HG03108 (cell line): ENCODE data around the gene SIGLEC14.
"Not testable (repeated sequence)": the region's sequence is repeated elsewhere in the genome, so short reads cannot be mapped to it uniquely, and the experiment has no call there.

Experiments
- ATAC-seq: cut with Tn5 transposase; IDR thresholded peaks from one replicate; pipeline ENCODE4 v1.9.1; 2021; ENCODE audit warnings: moderate library complexity; ENCODE audit not compliant: unreplicated experiment

SIGLEC14 gene

DNA sequence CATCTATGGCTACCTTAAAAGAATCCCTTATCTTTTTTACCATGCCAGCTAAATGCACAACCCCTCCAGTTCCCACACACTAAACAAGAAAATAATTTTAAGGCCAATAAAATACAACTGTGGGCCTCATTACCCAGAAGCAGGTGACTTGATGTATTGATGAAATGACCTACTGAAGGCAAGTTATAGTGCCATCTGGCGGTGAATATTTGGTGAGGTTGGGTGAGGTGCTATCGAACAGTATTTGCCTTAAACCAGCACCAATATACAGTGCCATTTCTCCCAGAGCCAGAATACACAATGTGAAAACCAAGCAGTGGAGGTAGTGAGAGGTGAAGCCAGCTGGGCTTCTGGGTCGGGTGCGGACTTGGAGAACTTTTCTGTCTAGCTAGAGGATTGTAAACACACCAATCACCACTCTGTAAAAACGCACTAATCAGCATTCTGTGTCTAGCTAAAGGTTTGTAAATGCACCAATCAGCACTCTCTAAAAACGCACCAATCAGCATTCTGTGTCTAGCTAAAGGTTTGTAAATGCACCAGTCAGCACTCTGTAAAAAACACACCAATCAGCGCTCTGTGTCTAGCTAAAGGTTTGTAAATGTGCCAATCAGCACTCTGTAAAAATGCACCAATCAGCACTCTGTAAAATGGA is 29.4 kb upstream of the SIGLEC14 start:
- not testable (repeated sequence) for ATAC-seq

DNA sequence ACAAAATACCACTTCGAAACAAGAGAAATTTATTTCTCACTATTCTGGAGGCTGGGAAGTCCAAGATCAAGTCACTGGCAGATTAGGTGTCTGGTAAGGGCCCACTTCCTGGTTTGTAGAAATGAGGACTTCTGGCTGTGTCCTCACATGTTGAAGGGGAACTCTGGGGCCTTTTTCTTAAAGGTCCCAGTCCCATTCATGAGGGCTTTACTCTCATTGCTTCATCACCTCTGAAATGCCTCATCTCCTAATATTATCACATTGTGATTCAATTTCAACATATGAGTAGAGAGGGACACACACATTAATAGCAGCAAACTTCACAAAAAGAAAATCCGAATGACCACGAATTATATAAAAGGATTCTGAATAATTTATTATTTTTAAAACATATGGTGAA is 21.6 kb upstream of the SIGLEC14 start:
- ATAC-seq: no peak

DNA sequence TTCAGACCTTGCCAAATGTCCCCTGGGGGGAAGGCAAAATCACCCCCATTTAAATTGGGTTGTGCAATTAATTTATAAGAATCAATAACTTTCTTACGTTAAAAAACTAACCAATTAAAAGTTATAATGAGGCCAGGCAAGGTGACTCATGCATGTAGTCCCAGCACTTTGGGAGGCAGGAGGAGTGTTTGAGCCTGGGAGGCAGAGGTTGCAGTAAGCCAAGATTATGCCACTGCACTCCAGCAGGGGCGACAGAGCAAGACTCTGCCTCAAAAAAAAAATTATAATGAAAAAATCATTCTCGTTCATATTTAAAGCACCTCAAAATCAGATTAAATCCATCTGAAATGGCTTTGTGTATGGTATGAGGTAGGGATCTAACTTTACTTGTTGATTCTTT is 18.4 kb upstream of the SIGLEC14 start:
- ATAC-seq: no peak

DNA sequence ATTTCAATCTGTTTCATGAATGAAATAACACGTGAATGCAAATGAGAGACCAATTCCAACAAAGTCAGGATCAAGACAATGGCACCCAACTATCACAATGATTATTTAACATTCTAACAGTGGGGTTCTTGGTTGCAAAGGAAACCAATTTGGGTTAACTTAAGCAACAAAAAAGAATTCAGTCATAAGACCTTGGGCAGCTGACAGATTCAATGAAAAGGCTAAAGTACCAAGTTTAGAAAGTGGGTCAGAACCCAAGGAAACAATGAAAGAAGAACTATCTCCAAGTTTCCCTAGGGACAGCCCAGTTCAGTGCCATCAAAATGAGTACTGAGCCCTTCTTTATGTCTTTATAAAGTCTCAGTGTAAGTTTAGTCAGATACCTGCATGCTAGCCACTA is 17.5 kb upstream of the SIGLEC14 start:
- no peak for ATAC-seq

DNA sequence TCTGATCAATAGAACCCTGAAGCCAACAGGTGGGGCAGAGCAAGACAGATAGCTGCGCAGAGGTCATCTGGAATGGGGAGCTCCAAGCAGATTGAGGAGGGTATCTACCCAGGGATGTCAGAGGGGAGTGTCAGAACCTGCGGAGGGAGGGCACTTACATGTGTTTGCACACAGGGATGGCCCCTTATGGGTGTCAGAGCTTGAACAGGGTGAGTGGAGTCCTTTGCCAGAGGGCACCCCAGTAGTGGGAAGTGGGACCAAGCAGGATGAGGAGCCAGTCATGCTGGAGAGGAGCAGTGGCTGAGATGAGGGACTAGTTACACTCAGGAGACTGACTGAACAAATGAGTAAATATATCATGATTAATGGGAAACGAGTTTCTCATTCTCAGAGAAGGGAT is 17.0 kb upstream of the SIGLEC14 start:
- ATAC-seq: no peak

DNA sequence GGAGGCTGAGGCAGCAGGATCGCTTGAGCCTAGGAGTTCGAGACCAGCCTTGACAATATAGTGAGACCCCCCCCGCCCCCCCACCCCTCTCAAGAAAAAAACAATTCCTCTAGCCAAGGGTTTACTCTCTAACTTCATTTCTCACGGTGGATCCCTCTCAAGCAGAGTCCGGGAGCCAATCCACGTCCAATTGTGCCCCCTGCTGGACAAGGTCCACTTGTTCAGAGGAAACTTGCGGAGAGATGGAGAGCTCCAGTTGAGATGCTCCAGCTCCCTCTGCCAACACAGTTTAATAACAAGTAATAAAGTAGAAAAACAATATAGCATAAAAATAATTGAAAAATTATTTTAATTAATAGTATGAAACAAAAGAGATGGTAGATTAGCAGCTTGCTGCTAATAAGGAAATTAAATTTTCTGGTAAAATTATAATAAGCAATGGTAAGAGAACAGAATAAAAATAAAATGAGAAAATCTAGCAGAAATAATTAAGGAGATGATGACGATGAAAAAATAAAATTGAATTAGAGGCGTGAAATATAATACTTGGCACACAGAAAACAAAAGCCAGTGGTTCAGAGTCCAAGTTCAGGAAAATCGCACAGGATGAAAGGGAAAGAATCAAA is 14.5 kb upstream of the SIGLEC14 start:
- ATAC-seq: no peak

DNA sequence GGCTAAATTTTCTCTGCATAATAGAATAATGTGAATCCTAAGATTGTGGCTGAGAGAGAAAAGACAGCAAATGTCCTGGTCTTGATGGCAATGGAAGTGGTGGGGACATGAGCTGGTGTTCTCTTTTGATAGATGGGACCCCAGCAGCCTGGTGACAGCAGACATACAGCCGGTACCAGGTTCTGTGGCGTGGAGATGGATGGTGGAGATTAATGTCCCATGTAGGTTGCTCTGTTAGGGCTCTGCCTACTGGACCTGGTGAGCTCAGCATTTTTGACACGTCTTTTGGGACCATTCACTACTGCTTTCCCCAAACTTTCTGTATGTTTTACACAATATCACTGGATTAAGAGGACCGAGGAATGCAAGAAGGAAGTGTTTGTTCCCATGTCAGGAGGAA is 8.2 kb upstream of the SIGLEC14 start:
- ATAC-seq: no peak

DNA sequence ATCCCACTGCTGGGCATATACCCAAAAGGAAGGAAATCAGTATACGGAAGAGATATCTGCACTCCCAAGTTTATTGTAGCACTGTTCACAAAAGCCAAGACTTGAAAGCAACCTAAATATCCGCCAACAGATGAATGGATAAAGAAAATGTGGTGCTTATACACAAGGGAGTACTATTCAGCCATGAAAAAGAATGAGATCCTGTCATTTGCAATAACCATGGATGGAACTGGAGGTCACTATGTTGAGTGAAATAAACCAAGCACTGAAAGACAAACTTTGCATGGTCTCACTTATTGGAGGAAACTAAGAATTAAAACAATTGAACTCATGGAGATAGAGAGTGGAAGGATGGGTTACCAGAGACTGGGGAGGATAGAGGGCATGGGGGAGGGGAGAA is 6.5 kb upstream of the SIGLEC14 start:
- no peak for ATAC-seq

DNA sequence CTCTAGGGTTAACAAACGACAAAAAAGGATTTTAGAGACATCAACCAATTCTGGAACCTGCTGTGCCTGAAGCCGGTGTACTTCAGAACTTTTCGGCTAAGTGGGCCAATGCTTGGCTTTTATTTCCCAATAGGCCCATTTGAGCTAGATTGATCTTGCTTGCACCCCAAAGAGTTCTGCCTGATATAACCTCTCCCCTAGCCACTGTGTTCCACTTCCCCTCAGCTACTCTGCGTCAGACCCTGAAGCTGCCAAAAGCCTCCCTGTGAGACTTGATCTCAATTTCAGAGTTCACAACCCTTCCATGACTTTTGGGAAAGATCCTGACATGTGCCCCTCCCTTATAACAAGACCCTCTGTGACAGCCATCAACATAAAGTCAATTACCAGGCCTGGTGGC is 5.6 kb upstream of the SIGLEC14 start:
- no peak for ATAC-seq

DNA sequence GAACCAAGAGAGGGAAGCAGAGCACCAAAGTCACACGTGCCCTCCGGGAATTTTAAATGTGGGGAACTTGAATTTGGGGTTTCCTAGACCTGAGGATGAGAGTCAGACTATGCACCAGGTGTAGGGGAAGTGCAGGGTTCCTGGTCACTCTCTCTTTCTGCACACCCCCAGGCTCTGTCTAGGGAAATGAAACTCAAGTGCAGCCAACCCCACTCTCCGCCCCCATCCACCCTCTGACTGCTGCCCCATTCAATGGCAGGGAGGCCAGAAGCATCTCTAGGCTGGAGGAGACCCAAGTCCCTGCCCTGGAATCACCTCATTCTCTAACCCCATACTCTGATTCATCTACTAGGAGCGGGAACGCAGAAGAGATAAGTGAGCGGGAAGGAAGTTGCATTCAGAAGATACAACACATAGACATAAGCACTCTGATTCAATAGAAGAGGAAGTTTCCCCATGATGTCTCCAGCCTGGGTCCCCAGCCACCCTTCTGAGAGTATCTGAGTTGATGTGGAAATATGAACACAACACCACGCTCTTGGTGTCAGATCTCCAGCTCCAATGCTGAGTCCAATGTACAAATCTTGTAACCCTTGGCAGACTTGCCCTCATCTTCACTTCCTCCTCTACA is 4.7 kb upstream of the SIGLEC14 start:
- no peak for ATAC-seq

DNA sequence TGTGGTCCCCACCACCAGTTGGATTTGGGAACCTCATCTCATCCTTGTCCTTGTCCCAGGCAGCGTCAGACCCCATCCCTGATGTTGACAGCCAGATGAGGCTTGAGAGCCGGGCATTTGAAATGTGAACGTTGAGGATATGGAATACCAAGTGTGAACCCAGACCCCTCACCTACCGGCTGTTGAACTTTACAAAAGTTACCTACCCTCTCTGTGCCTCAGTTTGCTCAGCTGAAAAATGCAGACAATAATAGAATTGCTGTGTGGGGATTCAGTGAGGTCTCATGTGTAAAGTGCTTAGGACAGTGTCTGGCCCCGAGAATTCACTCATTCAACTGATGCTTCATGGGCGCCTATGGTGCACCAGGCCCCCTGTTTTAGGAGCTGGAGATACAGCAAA is 693 bp upstream of the SIGLEC14 start:
- ATAC-seq: no peak

DNA sequence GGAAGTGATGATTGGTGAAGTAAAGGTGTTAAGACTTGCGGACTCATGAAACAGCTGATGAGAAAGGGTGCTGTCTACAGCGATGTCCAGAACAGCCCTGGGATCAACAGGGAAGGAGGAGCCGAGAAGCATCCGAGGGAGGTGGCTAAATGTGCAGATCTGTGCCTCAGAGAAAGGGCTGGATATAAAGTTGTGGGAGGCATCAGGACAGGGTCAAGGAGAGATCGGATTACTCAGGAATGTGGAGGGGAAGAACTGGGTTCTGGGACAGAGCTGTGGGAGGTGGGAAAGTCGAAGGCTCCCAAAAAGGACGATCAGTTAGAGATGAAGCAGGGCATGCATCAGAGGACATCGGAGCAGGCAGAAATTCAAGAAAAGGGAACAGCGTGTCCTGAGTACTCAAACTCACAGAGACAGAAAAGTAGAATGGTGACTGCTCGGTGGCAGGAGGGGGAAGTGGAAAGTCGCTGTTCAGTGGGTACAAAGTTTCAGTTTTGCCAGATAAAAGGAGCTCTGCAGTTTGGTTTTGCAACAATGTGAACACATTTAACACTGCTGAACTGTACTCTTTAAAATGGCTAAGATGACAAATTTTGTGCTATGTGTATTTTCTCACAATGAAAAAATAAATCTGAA is 1.9 kb downstream of the SIGLEC14 start:
- ATAC-seq: no peak

DNA sequence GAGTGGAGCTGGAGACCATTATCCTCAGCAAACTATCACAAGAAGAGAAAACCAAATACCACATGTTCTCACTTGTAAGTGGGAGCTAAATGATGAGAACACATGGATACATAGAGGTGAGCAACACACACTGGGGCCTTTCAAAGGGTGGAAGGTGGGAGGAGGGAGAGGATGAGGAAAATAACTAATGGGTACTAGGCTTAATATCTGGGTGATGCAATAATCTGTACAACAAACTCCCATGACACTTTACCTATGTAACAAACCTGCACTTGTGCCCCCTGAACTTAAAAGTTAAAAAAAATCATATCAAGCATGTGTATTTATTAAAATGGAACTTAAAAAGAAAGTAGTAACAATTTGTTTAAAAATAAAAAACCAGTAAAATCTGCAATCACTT is 5.0 kb downstream of the SIGLEC14 start:
- ATAC-seq: no peak

DNA sequence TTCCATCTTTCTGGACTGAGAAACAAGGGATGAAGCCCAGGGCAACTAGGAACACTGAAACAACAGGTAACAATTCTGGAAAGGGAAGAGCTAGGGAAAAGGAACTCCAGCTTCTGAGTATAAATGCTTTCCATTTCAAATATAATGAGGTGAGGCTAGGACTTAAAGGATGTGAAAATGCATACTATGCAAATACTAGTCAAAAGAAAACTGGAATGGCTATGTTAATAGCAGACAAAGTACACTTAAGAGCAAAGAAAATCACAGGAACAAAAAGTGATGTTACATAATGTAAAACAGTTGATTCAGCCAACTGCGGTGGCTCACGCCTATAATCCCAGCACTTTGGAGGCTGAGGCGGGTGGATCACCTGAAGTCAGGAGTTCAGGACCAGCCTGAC is 6.2 kb downstream of the SIGLEC14 start:
- no peak for ATAC-seq

DNA sequence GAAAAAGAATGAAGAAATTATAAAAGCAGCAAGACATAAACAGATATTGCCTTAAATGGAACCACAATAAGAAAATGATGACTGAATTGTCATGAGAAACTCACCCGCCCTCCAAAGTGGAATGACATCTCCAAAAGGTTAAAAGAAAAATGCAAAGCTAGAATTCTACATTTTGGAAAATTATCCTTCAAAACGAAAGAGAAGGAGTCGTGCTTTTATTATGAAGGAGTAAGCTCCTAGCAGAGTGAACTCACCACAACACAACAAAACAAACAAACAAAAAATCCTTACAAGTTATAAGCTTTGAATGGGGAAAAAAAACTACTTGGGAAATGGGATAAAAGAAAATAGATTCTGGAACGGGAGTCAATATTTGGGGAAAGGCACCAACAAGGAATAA is 6.7 kb downstream of the SIGLEC14 start:
- no peak for ATAC-seq

DNA sequence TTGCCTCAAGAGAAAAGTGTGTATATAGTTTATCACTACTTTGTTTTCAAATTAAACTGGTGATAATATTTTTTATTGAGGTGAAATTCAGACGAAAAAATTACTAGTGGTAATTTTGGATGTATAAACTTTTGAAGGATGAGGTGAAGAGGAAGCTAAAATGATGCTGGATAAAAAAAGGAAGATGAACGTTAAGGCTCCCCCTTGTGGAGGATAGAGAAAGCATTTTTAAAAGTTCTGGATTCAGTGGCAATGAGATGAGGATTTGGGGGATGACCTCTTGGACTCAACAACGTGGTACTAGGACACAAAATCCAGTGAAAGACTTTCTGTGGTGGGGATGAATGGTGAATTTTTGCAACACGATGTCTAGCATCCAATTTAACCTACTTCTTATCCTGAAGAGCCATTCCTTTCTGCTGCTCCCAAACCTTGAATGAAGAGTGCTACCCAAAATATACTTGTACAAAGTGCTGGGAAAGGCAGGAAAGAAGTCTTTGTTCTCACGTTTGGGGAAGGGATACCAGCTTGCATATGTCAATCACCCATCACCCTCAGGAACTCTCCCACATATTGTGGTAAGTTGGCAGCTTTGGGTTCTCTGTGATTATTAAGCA is 9.2 kb downstream of the SIGLEC14 start:
- ATAC-seq: no peak

DNA sequence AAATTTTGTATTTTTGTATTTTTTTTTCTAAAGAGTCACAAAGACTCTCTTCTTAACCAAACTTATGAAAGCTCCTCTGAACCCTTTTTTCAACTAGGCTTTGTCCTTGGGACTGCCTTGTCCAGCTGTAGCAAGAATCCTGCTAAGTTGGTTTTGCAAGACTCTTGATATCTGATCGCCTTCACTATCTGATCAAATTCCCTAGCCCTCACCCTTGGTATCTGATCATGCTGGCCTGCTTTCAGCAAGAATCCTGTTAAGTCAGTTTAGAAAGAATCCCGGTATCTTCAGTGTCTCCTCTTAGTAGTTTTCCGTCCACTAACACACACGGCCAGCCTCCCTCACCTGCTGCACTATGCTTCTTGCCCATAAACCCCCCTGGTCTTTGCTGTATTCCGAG is 14.5 kb downstream of the SIGLEC14 start:
- ATAC-seq: no peak

DNA sequence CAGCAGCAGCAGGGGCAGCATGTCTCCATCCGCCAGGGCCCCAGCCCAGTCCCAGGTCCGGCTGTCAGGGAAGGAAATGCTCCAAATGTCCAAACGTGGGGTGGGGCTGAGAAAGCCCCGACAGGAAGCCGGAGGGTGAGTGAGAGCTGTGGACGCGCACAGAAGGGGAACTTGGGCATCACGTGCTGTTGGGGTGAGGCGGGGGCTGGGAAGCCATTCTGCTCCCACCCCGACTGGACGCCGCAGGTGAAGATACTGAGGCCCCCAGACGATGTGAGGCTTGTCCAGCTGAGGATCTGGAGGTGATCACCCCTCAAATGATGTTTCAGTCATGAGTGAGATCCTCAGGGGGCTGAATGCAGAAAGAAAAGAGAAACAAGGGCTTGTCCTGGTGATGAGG is 16.3 kb downstream of the SIGLEC14 start, which contains the start of gene SIGLEC5:
TSS of gene SIGLEC5 (minus strand) at position 87 of the 400 bp plus-strand sequence. CDS start at position 21, 66 bp downstream.
- ATAC-seq: not testable (repeated sequence)

DNA sequence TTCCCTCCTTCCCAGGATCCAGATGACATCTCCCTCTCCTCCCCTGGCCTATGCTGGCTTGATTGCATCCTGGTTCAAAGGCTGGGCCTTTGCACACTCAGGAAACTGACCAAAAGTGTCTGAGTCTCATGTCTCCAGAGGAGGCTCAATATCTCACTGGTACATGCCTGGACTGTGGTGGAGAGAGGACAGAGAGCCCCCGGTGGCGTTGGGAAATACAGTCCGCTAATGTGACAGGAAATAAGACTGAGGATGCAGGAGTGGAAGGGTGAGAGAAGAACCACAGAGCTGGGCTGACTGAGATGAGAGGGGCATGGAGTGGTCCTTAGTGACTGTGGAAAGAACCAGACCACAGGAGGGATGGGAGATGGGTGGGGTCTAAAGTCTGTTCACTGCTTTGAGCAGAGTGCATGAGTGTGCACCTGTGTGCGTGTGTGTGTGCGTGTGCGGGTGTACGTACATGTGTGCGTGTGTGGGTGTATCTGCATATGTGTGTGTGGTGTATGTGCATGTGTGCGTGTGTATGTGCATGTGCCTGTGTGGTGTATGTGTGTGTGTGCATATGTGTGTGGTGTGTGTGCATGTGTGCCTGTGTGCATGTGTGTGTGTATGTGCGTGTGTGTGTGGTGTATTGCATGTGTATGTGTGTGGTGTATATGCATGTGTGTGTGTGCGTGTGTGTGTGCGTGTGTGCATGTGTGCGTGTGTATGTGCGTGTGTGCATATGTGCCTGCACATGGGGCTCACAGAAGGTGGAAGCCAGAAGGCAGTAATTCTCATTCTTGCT is 18.3 kb downstream of the SIGLEC14 start:
- ATAC-seq: no peak

DNA sequence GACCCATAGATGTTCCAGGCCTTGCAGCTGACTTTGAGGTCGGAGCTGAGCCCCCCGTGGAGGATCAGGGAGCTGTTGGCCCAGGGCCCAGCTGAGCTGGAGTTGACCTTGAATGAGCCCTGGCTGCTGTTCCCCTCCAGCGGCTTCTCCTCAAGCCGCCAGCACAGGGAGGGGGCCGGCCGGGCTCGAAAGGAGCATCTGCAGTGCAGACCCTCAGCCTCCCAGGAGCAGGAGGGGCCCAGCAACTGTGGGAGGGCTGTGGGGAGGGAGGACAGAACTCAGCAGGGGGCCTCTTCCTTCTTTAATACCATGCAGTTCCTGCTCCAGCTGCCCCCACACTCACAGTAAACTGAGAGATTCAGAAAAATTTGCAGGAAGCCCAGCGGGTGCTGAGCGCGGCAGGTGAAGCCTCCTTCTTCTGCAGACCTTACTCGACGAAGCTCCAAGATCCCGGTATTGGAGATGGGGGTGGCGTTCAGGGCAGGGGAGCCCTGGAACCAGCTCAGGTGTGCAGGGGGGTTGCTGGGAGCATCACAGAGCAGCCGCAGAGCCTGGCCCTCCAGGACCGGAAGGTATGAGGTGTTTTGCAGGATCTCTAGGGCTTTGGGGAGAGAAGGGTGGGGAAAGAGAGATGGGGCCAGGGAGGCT is 19.0 kb downstream of the SIGLEC14 start:
- ATAC-seq: no peak
